ENCODE data around the gene LRRC26. TPM values are rescaled to one million over a fixed set of nuclear protein-coding genes. Genes with fewer than 3 reads are reported as not detected.
A peak's percentile ranks its signal among the peaks of the same experiment; 100 is the strongest.

LRRC26 gene
- total RNA-seq (ENCODE audit: low replicate concordance): not detected in 2 replicates

GRCh38 chr9:137169896-137170358 lies at the start of gene LRRC26:
TSS of gene LRRC26 (minus strand) at chr9:137170051. CDS start at chr9:137169943, 108 bp downstream.
- no peak within 1 kb of the TSS for H3K4me3 ChIP-seq (ENCODE audit: low read depth, low read length)
- no peak for TF ChIP-seq CTCF (IDR thresholded peaks at IDR 0.05; ENCODE audit: insufficient read depth, low read length)
- DNase-seq (ENCODE audit: low read depth): no peak

GRCh38 chr9:137218754-137219271 lies 49.0 kb upstream of the LRRC26 start:
- peak; percentile 55 for DNase-seq (ENCODE audit: low read depth)
- H3K4me3 ChIP-seq (ENCODE audit: low read depth, low read length): no peak overlapping the region
- TF ChIP-seq CTCF (IDR thresholded peaks at IDR 0.05; ENCODE audit: insufficient read depth, low read length): no peak

DNA sequence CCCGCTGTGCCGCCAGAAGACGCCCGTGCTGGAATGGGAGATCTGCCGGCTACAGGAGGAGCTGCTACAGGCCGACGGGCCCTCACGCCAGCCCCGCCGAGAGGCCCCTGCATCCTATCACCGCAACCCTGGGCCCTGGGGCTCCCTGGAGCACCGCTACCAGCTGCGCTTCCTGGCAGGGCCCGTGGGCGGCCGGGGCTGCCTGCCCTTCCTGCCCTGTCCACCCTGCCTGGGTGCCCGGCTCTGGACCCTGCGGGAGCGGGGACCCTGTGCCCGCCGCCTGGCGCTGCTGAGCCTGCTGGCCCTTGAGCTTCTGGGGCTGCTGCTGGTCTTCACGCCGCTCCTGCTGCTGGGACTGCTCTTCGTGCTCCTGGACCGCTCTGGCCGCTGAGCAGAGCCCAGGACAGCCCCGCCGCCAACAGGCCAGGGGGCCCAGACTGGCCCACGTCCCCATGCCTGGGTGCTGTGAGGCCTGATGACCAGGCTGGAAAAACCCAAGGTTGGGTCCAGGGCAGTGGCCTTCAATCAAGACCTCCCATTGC lies 48.4 kb upstream of the LRRC26 start:
- H3K4me3 ChIP-seq (ENCODE audit: low read depth, low read length): no peak overlapping the region
- no peak for DNase-seq (ENCODE audit: low read depth)
- TF ChIP-seq CTCF (IDR thresholded peaks at IDR 0.05; ENCODE audit: insufficient read depth, low read length): no peak

DNA sequence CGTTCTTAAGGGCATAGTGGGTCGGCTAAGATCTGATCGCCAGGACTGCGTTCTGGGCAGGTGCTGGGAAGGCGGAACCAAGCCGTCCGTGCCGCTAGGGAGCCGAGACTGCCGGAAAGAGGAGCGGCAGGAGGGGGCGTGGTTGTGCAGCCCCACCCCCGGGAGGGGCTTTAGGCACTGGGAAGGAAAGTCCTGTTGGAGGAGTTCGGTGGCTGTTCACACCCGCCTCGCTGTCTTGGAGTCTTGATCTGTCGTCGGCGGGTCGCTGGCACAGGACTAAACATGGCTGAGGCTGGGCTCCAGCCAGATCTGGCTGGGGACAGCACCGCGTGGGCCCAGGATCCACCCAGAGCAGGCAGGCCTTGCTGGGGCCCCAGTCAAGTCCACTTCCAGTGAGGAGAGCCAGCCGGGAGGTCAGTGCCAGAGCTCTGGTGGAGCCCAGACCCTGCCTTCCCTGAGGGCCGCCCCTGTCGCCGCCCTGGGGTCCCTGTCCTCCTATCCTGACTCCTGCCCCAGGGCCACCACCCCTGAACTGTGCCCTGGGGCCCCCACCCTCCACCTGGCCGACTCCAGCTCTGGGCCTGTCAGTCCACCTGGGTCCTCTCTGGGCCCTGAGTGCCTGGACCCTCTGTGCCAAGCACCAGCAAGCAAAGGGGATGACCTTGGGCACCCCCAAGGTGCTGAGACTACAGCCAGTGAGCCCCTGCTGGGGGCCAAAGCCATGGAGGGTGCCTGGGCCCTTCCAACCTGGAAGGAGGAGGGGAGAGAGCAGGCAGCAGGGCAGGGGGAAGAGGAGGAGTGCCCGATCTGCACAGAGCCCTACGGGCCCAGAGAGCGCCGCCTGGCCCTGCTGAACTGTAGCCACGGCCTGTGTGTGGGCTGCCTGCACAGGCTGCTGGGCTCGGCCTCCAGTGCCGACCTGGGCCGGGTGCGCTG lies 47.7 kb upstream of the LRRC26 start:
- no peak for TF ChIP-seq CTCF (IDR thresholded peaks at IDR 0.05; ENCODE audit: insufficient read depth, low read length)
- peak; percentile 24 for DNase-seq (ENCODE audit: low read depth)
- peak overlapping the region; percentile 28 for H3K4me3 ChIP-seq (ENCODE audit: low read depth, low read length)

DNA sequence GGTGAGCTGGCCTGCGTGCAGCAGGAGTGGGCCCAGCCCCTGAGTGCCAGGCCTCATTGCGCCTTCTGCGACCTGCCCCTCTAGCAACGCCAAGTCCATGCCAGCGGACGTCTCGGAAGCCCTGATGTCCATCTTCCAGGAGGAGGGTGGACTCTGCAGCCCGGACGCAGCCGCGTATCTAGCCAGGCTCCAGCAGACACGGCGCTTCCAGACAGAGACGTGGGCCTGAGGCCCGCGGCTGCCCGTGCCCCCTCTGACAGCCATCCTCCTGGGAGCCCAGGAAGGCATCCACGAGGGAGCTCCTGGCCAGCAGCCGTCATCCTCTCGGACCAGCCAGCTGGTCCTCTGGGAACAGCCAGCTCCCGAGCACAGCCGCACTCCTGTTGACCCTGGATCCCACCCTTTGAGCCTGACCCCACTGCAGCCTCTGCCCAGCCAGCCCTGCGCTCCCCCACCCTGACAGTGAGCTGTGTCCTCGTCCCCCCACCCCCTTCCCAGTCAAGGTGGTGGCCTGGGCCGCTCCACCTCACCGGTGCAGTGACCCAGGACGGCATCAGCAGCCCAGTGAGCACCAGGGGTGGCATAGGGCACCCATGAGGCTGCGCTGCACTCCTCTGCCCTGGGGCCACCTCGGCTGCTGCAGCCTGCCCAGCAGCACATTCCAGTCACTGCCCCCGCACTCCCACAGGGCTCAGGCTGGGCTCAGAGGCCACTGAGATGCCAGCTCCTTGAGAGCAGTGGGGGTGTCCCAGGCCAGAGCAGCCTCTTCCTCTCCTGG lies 46.5 kb upstream of the LRRC26 start:
- no peak for DNase-seq (ENCODE audit: low read depth)
- no peak overlapping the region for H3K4me3 ChIP-seq (ENCODE audit: low read depth, low read length)
- TF ChIP-seq CTCF (IDR thresholded peaks at IDR 0.05; ENCODE audit: insufficient read depth, low read length): no peak

- DNase-seq (ENCODE audit: low read depth): no peak
- no peak for TF ChIP-seq CTCF (IDR thresholded peaks at IDR 0.05; ENCODE audit: insufficient read depth, low read length)
- no peak overlapping the region for H3K4me3 ChIP-seq (ENCODE audit: low read depth, low read length)
Observed at GRCh38 chr9:137215196-137215986, 45.5 kb upstream of the LRRC26 start.
